D721Med (cell line): ENCODE data around the gene PRR5L.
A peak's percentile ranks its signal among the peaks of the same experiment; 100 is the strongest.

Source experiments
- DNase-seq: peaks from one replicate; pipeline ENCODE4 v3.0.0; 2011; ENCODE audit warnings: low spot score; ENCODE audit not compliant: insufficient read length
- FAIRE-seq: peaks from 2 replicates; lab custom pipeline; 2011; peaks lifted over from hg19 to GRCh38; lab: Jason Lieb, UNC
- CTCF ChIP-seq: IDR thresholded peaks from 2 replicates; pipeline ENCODE4 v1.5.1; 2012; ENCODE audit warnings: mild to moderate bottlenecking, control low read depth; ENCODE audit not compliant: insufficient read depth; ENCODE audit errors: missing control alignments

The PRR5L gene

GRCh38 chr11:36309779-36310178 lies 13.7 kb downstream of the PRR5L start:
- peak; percentile 11 for FAIRE-seq
- no peak for DNase-seq
- TF ChIP-seq CTCF, result no peak

GRCh38 chr11:36311926-36312595 lies 16.0 kb downstream of the PRR5L start:
- no peak for TF ChIP-seq CTCF
- no peak for FAIRE-seq
- no peak for DNase-seq

GRCh38 chr11:36312611-36313472 lies 16.8 kb downstream of the PRR5L start:
- FAIRE-seq (no peak), DNase-seq (no peak)
- TF ChIP-seq CTCF, result no peak

GRCh38 chr11:36313750-36314433 lies 17.8 kb downstream of the PRR5L start:
- FAIRE-seq, result no peak
- no peak for DNase-seq
- TF ChIP-seq CTCF, result no peak

GRCh38 chr11:36314434-36314767 lies 18.3 kb downstream of the PRR5L start:
- FAIRE-seq (no peak), DNase-seq (no peak)
- no peak for TF ChIP-seq CTCF

- TF ChIP-seq CTCF, result no peak
- no peak for FAIRE-seq
- DNase-seq, result no peak
These were observed 20.0 kb downstream of the PRR5L start for GRCh38 chr11:36316049-36316448.
